ENCODE results near the gene CYP4F8.

DNA sequence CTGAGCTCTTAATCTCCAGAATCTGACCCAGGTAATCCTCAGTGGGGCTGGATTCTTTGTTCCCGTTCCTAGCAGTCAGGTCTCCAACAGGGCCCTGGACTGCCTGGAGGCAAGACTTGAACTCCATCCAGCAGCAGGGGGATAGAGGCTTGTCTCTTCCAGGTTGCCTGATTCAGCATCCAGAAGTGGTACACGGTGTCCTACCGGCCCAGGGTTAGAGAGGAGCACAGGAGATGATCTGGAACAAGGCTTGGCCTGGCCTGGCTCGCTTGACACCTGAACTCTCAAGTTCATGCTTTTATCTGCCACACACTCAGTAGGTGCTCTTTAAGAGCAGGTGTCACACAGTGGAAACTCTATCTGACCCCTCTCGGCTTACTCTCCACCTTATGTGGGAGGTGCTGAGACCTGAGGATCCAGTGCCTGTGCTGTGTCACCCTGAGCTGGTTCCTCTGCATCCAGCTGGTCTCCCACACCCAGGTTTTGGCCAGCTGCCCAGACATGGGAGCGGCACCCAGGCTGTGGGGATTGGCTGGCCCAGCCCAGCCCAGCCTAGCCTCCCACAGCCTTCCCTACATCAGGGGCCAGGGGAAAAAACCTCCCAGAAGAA lies 25.4 kb downstream of the CYP4F8 start, which contains the start of gene CYP4F3:
- TF ChIP-seq TAF1 (IDR thresholded peaks at IDR 0.05; ENCODE audit: borderline replicate concordance, low read depth, low read length) (no peak), POLR2AphosphoS5 (IDR thresholded peaks at IDR 0.05; ENCODE audit: low read depth, low read length) (no peak)

All from GM12892 (cell line).